Effector CD8-positive, alpha-beta T cell (primary cell): Measurements from ENCODE around the gene SYT5.
"Not testable (repeated sequence)": the region's sequence is repeated elsewhere in the genome, so short reads cannot be mapped to it uniquely, and the experiment has no call there.

Experiments
- DNase-seq: peaks from one replicate; lab custom pipeline; 2025; lab: John Stamatoyannopoulos, UW

The SYT5 gene

GRCh38 chr19:55208880-55209692 lies 29.0 kb upstream of the SYT5 start, which contains the start of gene PTPRH:
TSS of gene PTPRH (minus strand) at chr19:55209501. CDS start at chr19:55209433, 68 bp downstream.
- DNase-seq: peak; percentile 10

DNA sequence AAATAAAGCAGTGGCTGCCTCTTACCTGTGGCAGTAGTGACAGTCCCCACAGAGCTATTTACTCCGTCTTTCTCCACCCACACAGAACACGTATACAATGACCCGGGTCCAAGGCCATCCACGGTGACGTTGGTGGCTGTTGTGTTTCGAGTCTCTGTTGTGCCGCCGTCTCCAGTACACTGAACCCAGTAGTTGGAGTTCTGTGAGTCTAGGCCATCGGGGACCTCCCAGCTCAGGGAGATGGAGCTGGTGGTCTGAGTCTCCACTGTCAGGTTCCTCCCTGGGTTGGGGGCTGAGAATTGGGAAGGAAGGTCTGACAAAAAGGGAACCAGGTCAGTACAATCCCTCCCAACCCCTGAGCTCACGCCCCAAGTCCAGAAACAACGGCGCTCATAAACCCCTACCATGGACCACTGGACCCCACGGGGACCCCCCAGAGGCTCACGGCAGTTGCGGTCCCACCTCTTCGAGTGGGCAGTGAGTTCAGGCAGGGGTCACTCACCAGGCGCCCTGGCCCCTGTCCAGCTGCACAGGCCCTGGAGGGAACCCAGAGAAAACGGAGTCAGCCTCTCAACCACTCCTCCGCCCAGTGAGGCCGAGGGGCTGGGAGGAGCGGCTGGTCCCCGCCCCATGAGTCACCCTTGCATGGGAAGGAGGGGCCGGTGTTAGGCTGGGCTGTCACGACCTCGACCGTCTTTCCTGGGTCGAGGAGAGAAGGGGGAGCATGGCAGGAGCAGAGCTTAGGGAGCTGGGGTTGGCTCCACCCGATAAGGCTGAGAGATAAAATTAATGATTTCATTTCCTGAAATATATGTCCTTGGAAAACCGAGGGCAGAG lies 26.8 kb upstream of the SYT5 start:
- DNase-seq: no peak

- not testable (repeated sequence) for DNase-seq
Observed at GRCh38 chr19:55202199-55202598, 22.1 kb upstream of the SYT5 start.

GRCh38 chr19:55199620-55200204 lies 19.6 kb upstream of the SYT5 start:
- no peak for DNase-seq

DNA sequence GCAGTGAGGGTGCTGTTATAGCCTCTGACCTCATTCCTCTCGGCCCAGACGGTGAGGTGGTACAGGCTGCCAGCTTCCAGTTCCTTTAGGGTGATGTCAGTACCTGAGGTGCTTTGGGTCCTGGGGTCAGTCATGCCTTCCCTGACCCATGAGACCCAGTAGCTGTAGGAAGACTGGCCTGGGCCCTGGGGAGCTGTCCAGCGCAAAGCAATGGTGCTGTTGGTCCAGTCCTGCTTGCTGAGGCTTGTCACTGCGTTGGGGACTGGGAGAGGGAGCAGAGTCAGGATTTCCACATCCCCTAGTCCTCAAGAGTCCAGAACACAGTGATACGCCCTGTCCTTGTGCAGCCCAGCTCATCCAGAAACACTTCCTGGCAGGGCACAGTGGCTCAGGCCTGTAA lies 18.6 kb upstream of the SYT5 start:
- no peak for DNase-seq

DNA sequence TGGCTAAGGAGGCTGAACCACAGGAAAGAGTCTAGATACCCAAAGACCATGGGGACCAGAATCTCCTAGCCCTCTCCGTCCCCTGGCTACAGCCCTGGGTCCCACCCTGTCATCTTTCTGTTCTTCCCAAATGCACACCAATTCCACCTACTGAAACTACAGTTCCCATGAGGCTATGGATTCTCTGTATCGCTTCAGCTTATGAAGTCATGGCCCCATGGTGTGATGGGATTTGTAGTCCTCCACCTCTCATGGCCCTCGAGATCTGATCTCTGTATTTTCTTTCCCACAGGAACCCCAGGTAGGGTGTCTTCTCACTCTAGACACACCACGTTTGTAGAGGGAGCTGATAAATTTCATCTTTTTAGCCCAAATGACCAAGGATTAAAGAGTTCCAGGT lies 17.4 kb upstream of the SYT5 start:
- DNase-seq: no peak

- DNase-seq: no peak
Observed at GRCh38 chr19:55196803-55197202, 16.7 kb upstream of the SYT5 start.

DNA sequence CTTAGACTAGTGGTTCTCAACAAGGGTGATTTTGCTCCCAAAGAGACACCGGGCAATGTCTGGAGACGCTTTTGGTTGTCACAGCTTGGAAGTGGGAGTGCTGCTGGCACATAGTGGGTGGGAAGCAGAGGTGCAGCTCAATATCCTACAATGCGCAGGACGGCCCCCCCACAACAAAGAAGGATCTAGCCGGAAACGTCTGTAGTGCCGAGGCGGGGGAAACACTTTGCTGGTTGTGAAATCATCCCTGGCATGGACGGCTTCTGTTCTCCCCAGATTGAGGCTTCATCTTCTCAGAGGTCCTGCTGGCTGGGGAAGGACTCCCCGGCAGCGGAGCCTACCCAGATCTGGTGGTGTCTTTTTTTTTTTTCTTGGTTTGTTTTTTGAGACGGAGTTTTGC lies 13.4 kb upstream of the SYT5 start:
- DNase-seq: no peak

DNA sequence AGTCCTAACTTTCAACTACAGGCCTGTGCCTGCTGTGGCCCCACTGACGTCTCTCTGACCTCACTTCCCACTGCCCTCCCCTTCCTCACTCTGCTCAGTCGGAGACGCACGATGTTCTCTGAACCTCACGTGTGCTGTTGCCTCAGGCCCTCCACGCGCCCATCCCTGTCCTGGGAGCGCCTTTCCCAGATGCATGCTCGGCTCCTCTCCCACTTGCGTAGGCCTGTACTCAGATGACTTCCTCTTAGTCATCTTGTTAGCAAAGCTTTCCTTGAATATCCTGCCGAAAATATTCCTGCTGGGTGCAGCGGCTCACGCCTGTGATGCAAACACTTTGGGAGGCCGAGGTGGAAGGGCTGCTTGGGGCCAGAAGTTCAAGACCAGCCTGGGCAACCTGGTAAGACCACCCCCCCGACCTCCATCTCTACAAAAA lies 9.3 kb upstream of the SYT5 start:
- no peak for DNase-seq

DNA sequence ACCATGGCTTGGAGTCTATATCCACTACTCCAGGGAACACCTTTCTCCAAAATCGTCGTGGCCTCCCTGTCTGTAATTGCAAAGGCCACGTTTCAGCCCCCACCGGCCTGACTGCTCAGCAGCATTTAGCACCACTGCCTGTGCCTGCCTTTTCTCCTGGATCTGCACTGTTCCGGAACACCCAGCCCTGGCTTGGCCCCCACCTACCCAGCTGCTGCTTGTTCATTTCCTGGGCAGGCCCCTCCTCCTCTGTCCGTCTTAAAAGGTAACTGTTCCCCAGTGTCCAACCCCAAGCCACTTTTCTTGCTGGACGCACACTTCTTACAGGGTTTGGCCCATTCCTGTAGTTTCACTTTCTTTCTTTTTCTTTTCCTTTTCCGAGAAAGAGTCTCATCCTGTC lies 8.5 kb upstream of the SYT5 start:
- DNase-seq: no peak

DNA sequence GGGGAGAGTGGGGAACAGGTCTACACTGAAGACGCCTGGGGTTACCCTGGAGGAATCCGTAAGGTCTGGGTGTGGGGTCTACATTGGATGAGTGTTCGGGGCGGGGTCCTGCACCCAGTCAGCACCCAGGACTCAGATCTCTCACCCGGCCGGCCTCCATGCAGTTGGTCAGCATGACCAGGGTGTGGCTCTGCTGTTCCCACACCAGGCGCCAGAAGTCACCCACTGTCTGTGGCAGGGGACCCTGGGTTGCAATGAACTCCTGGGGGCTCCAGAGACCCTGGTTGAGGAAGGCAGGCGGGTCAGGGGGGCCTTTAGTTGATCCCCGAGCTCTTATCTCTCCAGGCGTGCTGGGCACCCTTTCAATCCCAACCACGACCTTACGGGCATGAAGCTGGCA lies 6.0 kb upstream of the SYT5 start:
- no peak for DNase-seq

GRCh38 chr19:55181740-55182139 lies 1.7 kb upstream of the SYT5 start:
- DNase-seq: no peak

GRCh38 chr19:55178781-55179599 lies 1.1 kb downstream of the SYT5 start:
- peak; percentile 92 for DNase-seq

GRCh38 chr19:55176076-55176475 lies 4.0 kb downstream of the SYT5 start:
- DNase-seq: no peak

- no peak for DNase-seq
Observed at GRCh38 chr19:55175117-55175867, 4.8 kb downstream of the SYT5 start.

DNA sequence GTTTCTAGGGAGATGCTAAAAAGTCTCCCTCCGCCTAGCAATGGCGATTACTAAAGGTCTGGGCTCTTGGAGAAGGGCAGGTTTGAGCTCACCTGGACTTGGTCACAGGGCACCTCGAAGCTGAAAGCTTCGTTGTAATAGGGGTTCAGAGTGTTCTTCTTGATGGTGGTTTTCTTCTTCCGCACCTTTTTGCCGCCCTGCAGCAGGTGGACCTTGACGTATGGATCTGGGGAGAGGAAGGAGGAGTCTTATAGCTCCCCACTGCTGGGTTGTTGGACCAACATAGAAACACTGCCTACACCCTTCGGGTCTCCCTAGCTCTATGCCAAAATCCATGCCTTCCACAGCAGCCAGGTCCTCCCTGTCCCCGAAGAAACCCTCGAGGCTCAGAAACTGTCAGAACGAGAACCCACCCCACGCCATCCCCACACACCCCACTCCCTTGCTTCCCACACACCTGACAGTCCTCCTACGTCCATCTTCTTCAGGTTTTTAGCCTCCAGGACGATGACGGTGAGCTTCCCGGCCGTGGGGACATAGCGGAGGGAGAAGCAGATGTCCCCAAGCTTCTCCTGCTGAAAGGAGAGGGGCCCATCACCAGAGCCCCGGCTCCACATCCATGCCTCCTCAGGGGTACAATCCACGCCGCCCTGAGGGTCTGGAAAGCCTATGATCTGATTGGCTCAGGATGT lies 5.5 kb downstream of the SYT5 start:
- DNase-seq: no peak

GRCh38 chr19:55173714-55174409 lies 6.2 kb downstream of the SYT5 start:
- DNase-seq: peak; percentile 16

DNA sequence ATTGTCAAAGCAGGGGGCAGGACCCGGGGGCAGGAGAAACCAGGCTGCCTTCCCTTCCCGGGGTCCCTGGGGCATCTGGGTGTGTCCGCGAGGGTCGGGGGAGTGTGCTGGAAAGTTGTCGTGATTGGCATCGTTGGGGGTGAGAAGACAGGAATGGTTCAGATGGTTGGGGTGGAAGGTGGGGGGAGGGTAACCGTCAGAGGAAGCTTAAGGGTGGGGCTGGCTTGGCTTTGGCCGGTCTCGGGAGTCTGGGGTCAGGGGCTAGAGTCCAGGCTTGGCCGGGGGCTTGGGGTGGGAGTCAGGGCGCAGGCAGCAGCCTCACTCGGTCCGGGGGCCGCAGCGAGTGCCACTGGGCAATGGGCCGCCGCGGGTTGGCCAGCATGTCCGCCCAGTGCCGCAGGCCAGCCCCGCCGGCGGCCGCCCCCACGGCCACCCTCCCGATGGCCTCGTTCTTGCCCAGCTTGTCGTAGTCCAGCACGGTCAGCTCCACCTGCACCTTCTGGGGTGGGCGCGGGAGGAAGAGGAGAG lies 6.8 kb downstream of the SYT5 start:
- no peak for DNase-seq

- no peak for DNase-seq
Observed at GRCh38 chr19:55172741-55173140, 7.3 kb downstream of the SYT5 start.
